C4-2B (cell line): ENCODE measurements around the gene NREP.
A peak's percentile ranks its signal among the peaks of the same experiment; 100 is the strongest.

Source experiments
- H3K27ac ChIP-seq: fragments of 450-650 bp; 2 replicates; pipeline ENCODE4 v1.5.1; 2017
- ZFX ChIP-seq: fragments of 450-650 bp; IDR thresholded peaks from 2 replicates; pipeline ENCODE4 v1.6.1; 2017
- TF ChIP-seq, protein P1 (sequence below): fragments of 450-650 bp; conservative IDR thresholded peaks from 2 replicates; pipeline ENCODE4 v1.5.1; 2017; ENCODE audit warnings: mild to moderate bottlenecking

The NREP gene

DNA sequence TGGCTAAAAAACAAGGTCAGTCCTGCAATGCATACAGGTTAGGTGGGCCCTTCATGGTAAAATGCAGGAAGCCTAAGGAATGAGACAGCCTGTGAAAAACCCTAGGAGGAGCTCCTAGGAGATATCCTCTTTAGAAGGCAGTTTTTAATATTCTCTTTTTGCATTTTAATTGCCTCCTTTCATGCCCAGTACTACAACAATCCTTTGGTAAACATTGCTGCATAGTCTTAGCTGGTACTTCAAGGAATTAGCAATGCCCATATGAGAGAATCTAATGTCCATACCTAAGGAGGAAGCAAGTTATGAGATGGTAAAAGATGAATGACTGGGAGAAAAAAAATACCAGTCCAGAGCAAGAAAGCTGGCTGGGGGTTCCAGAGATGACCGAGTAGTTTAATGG lies 61.0 kb downstream of the NREP start:
- H3K27ac ChIP-seq, result no peak overlapping the region
- TF ChIP-seq ZFX, result no peak
- TF ChIP-seq, protein P1, sequence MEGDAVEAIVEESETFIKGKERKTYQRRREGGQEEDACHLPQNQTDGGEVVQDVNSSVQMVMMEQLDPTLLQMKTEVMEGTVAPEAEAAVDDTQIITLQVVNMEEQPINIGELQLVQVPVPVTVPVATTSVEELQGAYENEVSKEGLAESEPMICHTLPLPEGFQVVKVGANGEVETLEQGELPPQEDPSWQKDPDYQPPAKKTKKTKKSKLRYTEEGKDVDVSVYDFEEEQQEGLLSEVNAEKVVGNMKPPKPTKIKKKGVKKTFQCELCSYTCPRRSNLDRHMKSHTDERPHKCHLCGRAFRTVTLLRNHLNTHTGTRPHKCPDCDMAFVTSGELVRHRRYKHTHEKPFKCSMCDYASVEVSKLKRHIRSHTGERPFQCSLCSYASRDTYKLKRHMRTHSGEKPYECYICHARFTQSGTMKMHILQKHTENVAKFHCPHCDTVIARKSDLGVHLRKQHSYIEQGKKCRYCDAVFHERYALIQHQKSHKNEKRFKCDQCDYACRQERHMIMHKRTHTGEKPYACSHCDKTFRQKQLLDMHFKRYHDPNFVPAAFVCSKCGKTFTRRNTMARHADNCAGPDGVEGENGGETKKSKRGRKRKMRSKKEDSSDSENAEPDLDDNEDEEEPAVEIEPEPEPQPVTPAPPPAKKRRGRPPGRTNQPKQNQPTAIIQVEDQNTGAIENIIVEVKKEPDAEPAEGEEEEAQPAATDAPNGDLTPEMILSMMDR, result no peak

DNA sequence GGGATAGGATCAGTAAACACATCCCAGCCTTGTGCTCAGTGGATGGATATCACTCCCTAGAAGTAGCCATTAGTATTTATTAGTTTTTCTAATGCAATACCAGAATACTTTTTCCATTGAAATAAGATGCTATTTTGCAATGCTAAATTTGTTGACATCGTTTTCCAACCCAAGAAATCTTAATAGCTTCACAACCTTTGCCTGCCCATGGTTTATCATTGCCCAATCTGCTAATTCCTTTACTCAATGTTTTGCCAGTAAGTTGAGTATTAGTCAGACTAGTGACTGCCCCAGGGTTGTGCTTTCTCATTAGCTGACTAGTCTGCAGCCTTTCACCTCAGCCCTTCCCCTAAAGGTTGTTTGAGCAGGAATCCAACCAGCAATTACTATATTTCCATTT lies 62.9 kb downstream of the NREP start:
- no peak overlapping the region for H3K27ac ChIP-seq
- TF ChIP-seq, protein P1, result no peak
- TF ChIP-seq ZFX, result no peak

DNA sequence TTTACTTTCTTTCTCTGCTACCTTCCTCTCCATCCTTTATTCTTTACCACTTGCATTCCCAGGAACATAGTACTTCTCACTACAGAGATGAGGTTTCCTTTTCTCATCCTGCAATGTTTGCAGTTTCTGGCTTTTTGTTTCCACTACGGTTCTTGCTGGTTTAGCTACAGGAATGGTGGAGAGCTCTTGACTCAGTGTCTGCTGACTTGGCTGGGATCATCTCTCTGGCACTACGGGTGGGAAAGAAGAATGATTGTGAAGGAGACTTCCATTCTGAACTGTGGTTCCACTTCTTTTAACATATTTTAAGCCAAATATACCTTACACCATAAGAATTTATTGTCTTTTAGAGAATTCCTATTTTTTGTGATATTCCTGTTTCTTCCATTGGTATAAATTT lies 65.1 kb downstream of the NREP start:
- no peak overlapping the region for H3K27ac ChIP-seq
- TF ChIP-seq ZFX, result no peak
- TF ChIP-seq, protein P1, result no peak

DNA sequence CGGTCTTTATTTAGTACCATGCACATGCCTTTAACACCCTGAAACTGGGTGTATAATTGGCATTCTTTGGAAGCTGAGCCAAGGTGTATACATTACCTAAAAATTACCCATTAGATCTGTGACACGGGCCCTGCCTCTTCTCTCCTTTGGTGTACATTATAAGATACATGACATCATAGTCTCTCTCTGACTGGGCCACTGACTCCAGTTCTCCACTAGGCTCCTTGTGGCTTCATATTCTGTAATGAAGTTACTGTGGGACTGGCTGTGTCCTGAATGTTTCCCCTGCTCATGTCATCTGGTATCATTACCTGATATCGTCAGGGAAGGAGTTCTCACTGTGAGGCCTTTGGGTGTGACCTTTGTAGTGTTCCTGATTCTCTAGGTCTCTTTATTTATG lies 65.5 kb downstream of the NREP start:
- TF ChIP-seq ZFX, result no peak
- TF ChIP-seq, protein P1, result no peak
- H3K27ac ChIP-seq, result no peak overlapping the region

DNA sequence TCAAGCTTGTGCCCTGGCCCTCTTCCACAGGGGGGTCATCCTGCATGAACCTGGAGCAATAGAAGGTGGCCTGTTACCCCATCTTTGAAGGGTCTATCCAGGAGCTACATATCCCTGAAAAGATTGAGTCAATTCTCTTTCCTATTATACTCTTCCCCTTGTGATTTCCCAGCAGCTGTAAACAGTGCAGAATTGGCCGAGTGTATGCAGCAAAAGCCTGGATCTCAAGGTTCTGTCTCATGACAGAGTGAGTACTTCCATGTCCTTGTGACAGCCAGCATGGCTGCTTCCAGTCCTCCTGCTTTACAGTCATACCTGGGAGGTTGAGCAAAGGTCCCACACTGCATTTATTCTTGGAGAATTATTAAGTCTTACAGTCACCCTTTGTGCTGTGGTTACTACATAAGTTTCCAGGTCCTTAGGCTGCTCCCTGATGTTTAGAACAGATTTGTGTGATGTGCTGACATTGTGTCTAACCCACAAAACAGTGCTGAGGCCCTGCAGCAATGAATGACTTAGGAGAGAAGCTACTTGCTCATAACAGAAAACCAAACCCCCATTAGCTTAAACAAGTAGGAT lies 67.5 kb downstream of the NREP start:
- TF ChIP-seq ZFX, result no peak
- TF ChIP-seq, protein P1, result no peak
- no peak overlapping the region for H3K27ac ChIP-seq

DNA sequence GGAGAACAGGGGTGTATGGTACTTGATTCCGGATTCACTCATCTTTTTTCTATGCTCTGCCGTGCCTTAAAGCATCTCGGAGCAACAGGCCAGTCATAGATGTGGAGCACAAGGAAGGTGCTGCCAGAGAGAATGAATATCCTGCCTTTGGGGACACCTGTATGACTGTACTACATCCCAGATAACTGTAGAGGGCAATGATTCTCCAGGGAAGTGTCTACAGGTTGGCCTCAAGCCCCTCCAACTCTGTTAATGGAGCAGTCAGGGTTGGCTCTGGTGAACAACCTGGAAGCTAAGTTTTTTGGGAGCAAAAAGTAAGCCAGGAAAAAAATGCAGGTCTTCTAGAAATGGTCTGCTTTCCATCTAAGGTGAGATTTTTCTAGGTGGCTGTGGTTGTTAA lies 71.0 kb downstream of the NREP start:
- no peak overlapping the region for H3K27ac ChIP-seq
- TF ChIP-seq, protein P1, result peak; percentile 44
- no peak for TF ChIP-seq ZFX

DNA sequence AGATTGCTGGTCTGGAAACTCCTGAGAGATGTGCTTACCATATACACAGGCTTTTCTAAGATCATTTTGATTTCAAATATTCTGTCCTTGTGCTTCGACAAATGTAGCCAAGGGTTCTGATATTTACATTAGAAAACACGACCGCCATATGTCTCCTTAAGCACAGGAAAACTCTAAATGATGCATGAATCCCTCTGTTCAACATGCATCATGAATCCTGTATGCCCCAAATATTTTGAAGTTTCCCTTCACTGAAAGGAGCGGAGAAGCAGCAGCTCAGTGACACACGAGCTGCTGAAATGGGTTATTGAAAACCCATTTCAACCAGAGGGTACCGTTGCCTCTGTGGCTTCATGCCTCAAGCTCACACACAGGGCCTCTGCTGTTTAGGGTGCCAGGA lies 74.4 kb downstream of the NREP start:
- no peak overlapping the region for H3K27ac ChIP-seq

More for the DNA sequence above, 74.4 kb downstream of the NREP start:
- TF ChIP-seq ZFX, result no peak
- TF ChIP-seq, protein P1, result no peak
